ENCODE measurements around the gene CYP4F8.
A peak's percentile ranks its signal among the peaks of the same experiment; 100 is the strongest.

DNA sequence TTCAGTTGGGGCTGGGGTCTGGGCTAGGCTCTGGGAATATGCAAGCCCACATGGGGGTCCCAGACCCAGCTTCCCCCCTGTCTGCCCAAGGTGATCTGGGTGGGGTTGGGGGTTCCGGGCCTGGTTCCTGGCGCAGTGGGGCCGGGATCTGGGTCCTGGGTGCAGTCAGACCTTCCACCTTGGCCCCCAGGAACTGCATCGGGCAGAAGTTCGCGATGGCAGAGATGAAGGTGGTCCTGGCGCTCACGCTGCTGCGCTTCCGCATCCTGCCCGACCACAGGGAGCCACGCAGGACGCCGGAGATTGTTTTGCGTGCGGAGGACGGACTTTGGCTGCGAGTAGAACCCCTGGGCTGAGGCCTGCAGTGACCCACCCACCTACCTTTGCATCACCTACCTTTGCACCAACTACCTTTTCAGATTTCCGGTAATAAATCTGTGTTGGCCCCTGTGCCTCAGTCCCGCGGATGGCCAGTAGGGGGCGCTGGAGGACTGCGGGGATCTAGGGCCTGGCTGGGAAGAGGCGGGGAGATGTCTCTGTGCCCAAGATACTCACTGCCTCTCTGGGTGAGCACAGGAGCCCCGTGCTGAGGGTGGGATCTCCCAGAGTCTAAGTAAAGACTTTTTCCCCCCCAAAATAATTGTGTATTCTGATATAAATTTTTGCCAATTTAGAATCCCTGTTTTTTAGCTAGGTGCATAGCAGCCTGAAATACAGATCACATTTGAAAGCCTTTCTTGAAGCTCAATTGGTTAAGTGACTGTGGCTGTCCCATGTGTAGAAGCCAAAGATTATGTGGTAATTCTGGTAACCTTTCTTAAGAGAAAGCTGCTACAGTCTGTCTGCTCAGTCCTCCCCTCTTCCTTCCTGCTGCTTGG lies 14.2 kb downstream of the CYP4F8 start:
- TF ChIP-seq, protein P1, sequence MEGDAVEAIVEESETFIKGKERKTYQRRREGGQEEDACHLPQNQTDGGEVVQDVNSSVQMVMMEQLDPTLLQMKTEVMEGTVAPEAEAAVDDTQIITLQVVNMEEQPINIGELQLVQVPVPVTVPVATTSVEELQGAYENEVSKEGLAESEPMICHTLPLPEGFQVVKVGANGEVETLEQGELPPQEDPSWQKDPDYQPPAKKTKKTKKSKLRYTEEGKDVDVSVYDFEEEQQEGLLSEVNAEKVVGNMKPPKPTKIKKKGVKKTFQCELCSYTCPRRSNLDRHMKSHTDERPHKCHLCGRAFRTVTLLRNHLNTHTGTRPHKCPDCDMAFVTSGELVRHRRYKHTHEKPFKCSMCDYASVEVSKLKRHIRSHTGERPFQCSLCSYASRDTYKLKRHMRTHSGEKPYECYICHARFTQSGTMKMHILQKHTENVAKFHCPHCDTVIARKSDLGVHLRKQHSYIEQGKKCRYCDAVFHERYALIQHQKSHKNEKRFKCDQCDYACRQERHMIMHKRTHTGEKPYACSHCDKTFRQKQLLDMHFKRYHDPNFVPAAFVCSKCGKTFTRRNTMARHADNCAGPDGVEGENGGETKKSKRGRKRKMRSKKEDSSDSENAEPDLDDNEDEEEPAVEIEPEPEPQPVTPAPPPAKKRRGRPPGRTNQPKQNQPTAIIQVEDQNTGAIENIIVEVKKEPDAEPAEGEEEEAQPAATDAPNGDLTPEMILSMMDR (IDR thresholded peaks at IDR 0.05; ENCODE audit: low read depth, low read length): peak; percentile 86
- TF ChIP-seq, protein P2, sequence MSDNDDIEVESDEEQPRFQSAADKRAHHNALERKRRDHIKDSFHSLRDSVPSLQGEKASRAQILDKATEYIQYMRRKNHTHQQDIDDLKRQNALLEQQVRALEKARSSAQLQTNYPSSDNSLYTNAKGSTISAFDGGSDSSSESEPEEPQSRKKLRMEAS (IDR thresholded peaks at IDR 0.05; ENCODE audit: low read depth, low read length): no peak
- no peak for TF ChIP-seq POLR2A (IDR thresholded peaks at IDR 0.05; ENCODE audit: extremely low read depth, insufficient read length)
